A549 (cell line): ENCODE data around the gene GSTO2. TPM values are rescaled to one million over a fixed set of nuclear protein-coding genes. Genes with fewer than 3 reads are reported as not detected.

ENCODE experiments used
- ATAC-seq, 2 experiments: fragments of 200-7000 bp in 1 of 2; fragments of >200 bp in 1 of 2; cut with Nextera tagmentation in 1 of 2; cut with Tn5 transposase in 1 of 2; 3 replicates each; pipeline versions ENCODE4 v1.8.0 to v1.9.1; 2018 to 2020; ENCODE audit warnings: mild to moderate bottlenecking in 1 of 2, moderate library complexity in 1 of 2
- CTCF ChIA-PET: fragments of 300-600 bp; sonication (Branson Sonifier 250); formaldehyde crosslinking; extraction: SDS; loops from one replicate; lab custom pipeline; 2021; ENCODE audit warnings: antibody characterized with exemption, inconsistent platforms; lab: Yijun Ruan, JAX
- POLR2A ChIA-PET: fragments of 350-600 bp; formaldehyde crosslinking; extraction: SDS; loops from one replicate; lab custom pipeline; 2021; ENCODE audit warnings: antibody characterized with exemption, inconsistent platforms; lab: Yijun Ruan, JAX
- DNase-seq, 2 experiments: peaks; one replicate each; pipeline versions ENCODE4 v3.0.0 to v3.0.0-alpha.2; 2011 to 2016; ENCODE audit warnings: low read depth in 1 of 2, low spot score in 1 of 2
- FAIRE-seq: peaks from 2 replicates; lab custom pipeline; 2011; peaks lifted over from hg19 to GRCh38; lab: Jason Lieb, UNC
- H3K27ac ChIP-seq, 2 experiments: fragments of >200 bp; sonication (Bioruptor Twin); formaldehyde crosslinking; 3 replicates each; pipeline ENCODE4 v1.5.1; 2016 to 2017
- H3K4me1 ChIP-seq: fragments of >200 bp; sonication (Bioruptor Twin); formaldehyde crosslinking; 3 replicates; pipeline ENCODE4 v1.6.1; 2016
- H3K4me2 ChIP-seq: fragments of >200 bp; sonication (Bioruptor Twin); formaldehyde crosslinking; 3 replicates; pipeline ENCODE4 v1.6.1; 2016
- H3K4me3 ChIP-seq: fragments of >200 bp; sonication (Bioruptor Twin); formaldehyde crosslinking; 3 replicates; pipeline ENCODE4 v1.5.1; 2016
- H3K9me3 ChIP-seq: fragments of >200 bp; sonication (Bioruptor Twin); formaldehyde crosslinking; 3 replicates; pipeline ENCODE4 v1.6.1; 2016
- ATOH8 ChIP-seq: fragments of 250-450 bp; sonication (Bioruptor Pico); IDR thresholded peaks from 2 replicates; pipeline ENCODE4 v1.5.0; 2020; ENCODE audit warnings: low read depth, mild to moderate bottlenecking, moderate library complexity
- BCL3 ChIP-seq: fragments of >200 bp; sonication (Bioruptor Twin); formaldehyde crosslinking; IDR thresholded peaks from 3 replicates; pipeline ENCODE4 v1.6.1; 2016
- BHLHE40 ChIP-seq: IDR thresholded peaks from 2 replicates; pipeline ENCODE4 v1.6.1; 2012; ENCODE audit warnings: low read depth, low read length, inconsistent platforms
- CBX8 ChIP-seq: fragments of 200-600 bp; sonication (generic); IDR thresholded peaks from 2 replicates; pipeline ENCODE4 v1.6.1; 2016
- CHD4 ChIP-seq: fragments of 200-600 bp; sonication (generic); IDR thresholded peaks from 2 replicates; pipeline ENCODE4 v1.6.1; 2016; ENCODE audit warnings: antibody characterized with exemption, mild to moderate bottlenecking, borderline replicate concordance
- CTCF ChIP-seq: fragments of >200 bp; sonication (Bioruptor Twin); formaldehyde crosslinking; IDR thresholded peaks from 3 replicates; pipeline ENCODE4 v1.5.1; 2016
- EHF ChIP-seq: fragments of 250-450 bp; sonication (Bioruptor Pico); IDR thresholded peaks from 2 replicates; pipeline ENCODE4 v1.5.0; 2020; ENCODE audit warnings: mild to moderate bottlenecking
- EHMT2 ChIP-seq: fragments of 200-600 bp; sonication (generic); IDR thresholded peaks from 2 replicates; pipeline ENCODE4 v1.6.1; 2016; ENCODE audit warnings: antibody characterized with exemption, low read depth, mild to moderate bottlenecking, moderate library complexity
- ELK1 ChIP-seq: fragments of 150-350 bp; IDR thresholded peaks from 2 replicates; pipeline ENCODE4 v1.6.1; 2014; ENCODE audit warnings: low read depth, mild to moderate bottlenecking, low read length
- EP300 ChIP-seq, 2 experiments: fragments of >200 bp; sonication (Bioruptor Twin); formaldehyde crosslinking; IDR thresholded peaks; 2 replicates in 1 of 2; 3 replicates in 1 of 2; pipeline ENCODE4 v1.6.1; 2016 to 2017
- FOSB ChIP-seq: fragments of 250-450 bp; sonication (Bioruptor Pico); IDR thresholded peaks from 2 replicates; pipeline ENCODE4 v1.5.0; 2020; ENCODE audit warnings: mild to moderate bottlenecking, moderate library complexity
- FOXS1 ChIP-seq: fragments of 250-450 bp; sonication (Bioruptor Pico); IDR thresholded peaks from 2 replicates; pipeline ENCODE4 v1.5.0; 2020; ENCODE audit warnings: mild to moderate bottlenecking, moderate library complexity
- GATA3 ChIP-seq: IDR thresholded peaks from 2 replicates; pipeline ENCODE4 v1.6.1; 2012; ENCODE audit warnings: borderline replicate concordance
- HES2 ChIP-seq: fragments of >200 bp; sonication (Bioruptor Twin); formaldehyde crosslinking; IDR thresholded peaks from 2 replicates; pipeline ENCODE4 v1.6.1; 2016
- HOXB13 ChIP-seq: fragments of 250-450 bp; sonication (Bioruptor Pico); IDR thresholded peaks from 2 replicates; pipeline ENCODE4 v1.5.0; 2020; ENCODE audit warnings: low read depth, mild to moderate bottlenecking, moderate library complexity
- HOXB5 ChIP-seq: fragments of 250-450 bp; sonication (Bioruptor Pico); IDR thresholded peaks from 2 replicates; pipeline ENCODE4 v1.5.0; 2020; ENCODE audit warnings: mild to moderate bottlenecking, moderate library complexity
- JUN ChIP-seq, 2 experiments: fragments of >200 bp; sonication (Bioruptor Twin); formaldehyde crosslinking; IDR thresholded peaks; 2 replicates in 1 of 2; 3 replicates in 1 of 2; pipeline ENCODE4 v1.6.1; 2016 to 2017
- JUNB ChIP-seq: fragments of >200 bp; sonication (Bioruptor Twin); formaldehyde crosslinking; IDR thresholded peaks from 2 replicates; pipeline ENCODE4 v1.6.1; 2016
- MAX ChIP-seq: IDR thresholded peaks from 2 replicates; pipeline ENCODE4 v1.6.1; 2012
- NFE2L2 ChIP-seq: fragments of 150-350 bp; conservative IDR thresholded peaks from 2 replicates; pipeline ENCODE4 v1.6.1; 2014; ENCODE audit warnings: low read length
- NPAS2 ChIP-seq: fragments of 250-450 bp; sonication (Bioruptor Pico); IDR thresholded peaks from 2 replicates; pipeline ENCODE4 v1.8.0; 2022; ENCODE audit warnings: mild to moderate bottlenecking, moderate library complexity, borderline replicate concordance
- PHF8 ChIP-seq: fragments of 200-600 bp; sonication (generic); IDR thresholded peaks from 2 replicates; pipeline ENCODE4 v1.6.1; 2016; ENCODE audit warnings: low read depth, mild to moderate bottlenecking, antibody characterized with exemption, moderate library complexity, borderline replicate concordance
- POLR2AphosphoS2 ChIP-seq: conservative IDR thresholded peaks from 2 replicates; pipeline ENCODE4 v1.6.1; 2012; ENCODE audit warnings: low read length, improper control_type of control experiment, inconsistent platforms
- RAD21 ChIP-seq, 2 experiments: fragments of >200 bp in 1 of 2; sonication (Bioruptor Twin) in 1 of 2; formaldehyde crosslinking in 1 of 2; IDR thresholded peaks in 1 of 2; conservative IDR thresholded peaks in 1 of 2; 2 replicates in 1 of 2; 3 replicates in 1 of 2; pipeline ENCODE4 v1.6.1; 2012 to 2018; ENCODE audit warnings: inconsistent platforms in 1 of 2
- RCOR1 ChIP-seq: fragments of 150-350 bp; IDR thresholded peaks from 2 replicates; pipeline ENCODE4 v1.6.1; 2014; ENCODE audit warnings: antibody characterized with exemption, low read length, low read depth
- RFX5 ChIP-seq: fragments of 450-650 bp; IDR thresholded peaks from 2 replicates; pipeline ENCODE4 v1.7.1; 2014; ENCODE audit warnings: antibody characterized with exemption, mild to moderate bottlenecking, moderate library complexity
- TFCP2L1 ChIP-seq: fragments of 250-450 bp; sonication (Bioruptor Pico); IDR thresholded peaks from 2 replicates; pipeline ENCODE4 v1.5.0; 2021; ENCODE audit warnings: mild to moderate bottlenecking
- ZFP36 ChIP-seq: fragments of 450-650 bp; IDR thresholded peaks from 2 replicates; pipeline ENCODE4 v1.6.1; 2014; ENCODE audit warnings: borderline replicate concordance; ENCODE audit not compliant: partially characterized antibody
- ZNF302 ChIP-seq: fragments of 250-450 bp; sonication (Bioruptor Pico); IDR thresholded peaks from 2 replicates; pipeline ENCODE4 v1.9.0; 2021; ENCODE audit warnings: inconsistent platforms, mild to moderate bottlenecking, moderate library complexity
- WGBS: methylation state at CpG from one replicate; pipeline ENCODE4 v1.1.6; 2017; ENCODE audit errors: missing lambda C conversion rate; 5-methylcytosine and 5-hydroxymethylcytosine counted together
- polyA plus RNA-seq, 4 experiments: library from polyadenylated mRNA; depleted of rRNA in 3 of 4; stranded (reverse); fragments of >200 nt; fragmentation: RNase III in 1 of 4; extraction: RNeasy Plus Mini Kit Qiagen cat#74134 plus additional on column Dnase treatment in 1 of 4; gene quantifications; 2 replicates in 3 of 4; 3 replicates in 1 of 4; pipeline ENCODE4 v1.2.3, GENCODE V29; 2011 to 2017

The GSTO2 gene
- polyA plus RNA-seq, 2 of the 4 experiments (the other 2 are of a cell fraction), result 1.3 to 5.7 TPM

GRCh38 chr10:104321226-104321625 lies 52.2 kb downstream of the GSTO2 start:
- Histone ChIP-seq H3K4me3 (no peak overlapping the region), H3K4me2 (no peak overlapping the region), H3K27ac (peak overlapping the region in 1 of 2 experiments; percentile 1; a peak in 1 of 6 replicates)
- FAIRE-seq, result no peak
- CTCF ChIA-PET, result interaction anchor here (0.7 to 4.5 kb wide), 12 partner anchors 10 to 47 kb away, joined by 3 to 28 read pairs (median 4); partner anchors contain the start of genes CFAP58 and ITPRIP
- ATAC-seq, result no peak
- DNase-seq, result no peak
- POLR2A ChIA-PET, result interaction anchor here (0.9 kb wide), 1 partner anchor 17 kb away, joined by 3 read pairs; the partner anchor contains the start of gene ITPRIP
- TF ChIP-seq RAD21 (conservative IDR thresholded peaks at IDR 0.05 in 1 of 2, IDR thresholded peaks at IDR 0.05 in 1 of 2), result no peak
- TF ChIP-seq RFX5, result no peak
- no peak for TF ChIP-seq HES2
- no peak for TF ChIP-seq FOSB (CRISPR knock-in tag)
- TF ChIP-seq FOXS1 (CRISPR knock-in tag), result no peak
- no peak for TF ChIP-seq HOXB5 (CRISPR knock-in tag)
- TF ChIP-seq BCL3, result no peak
- no peak for TF ChIP-seq MAX
- no peak for TF ChIP-seq ZFP36
- no peak for TF ChIP-seq ATOH8
- no peak for TF ChIP-seq JUNB
- TF ChIP-seq CBX8, result no peak
- TF ChIP-seq NPAS2 (CRISPR knock-in tag), result no peak
- no peak for TF ChIP-seq ELK1
- no peak for TF ChIP-seq EP300 (IDR thresholded peaks at IDR 0.05)
- TF ChIP-seq PHF8, result no peak
- TF ChIP-seq, all 56 proteins: peak for 0
- H3K9me3 ChIP-seq, result no peaks in the 10 kb centered on the region
- H3K4me1 ChIP-seq, result peaks cover 30% of the 10 kb centered on the region
- WGBS, result 84% methylated on average over 3 of the region's 6 CpGs

- TF ChIP-seq CTCF (no peak), JUNB (no peak), TFCP2L1 (CRISPR knock-in tag) (no peak), NFE2L2 (no peak), JUN (IDR thresholded peaks at IDR 0.05) (no peak), NPAS2 (CRISPR knock-in tag) (no peak), EHMT2 (no peak), FOSB (CRISPR knock-in tag) (no peak), BHLHE40 (no peak), POLR2AphosphoS2 (no peak), CHD4 (no peak), RCOR1 (no peak), RFX5 (no peak), EHF (CRISPR knock-in tag) (no peak), GATA3 (no peak), HOXB13 (CRISPR knock-in tag) (no peak), HES2 (no peak), ATOH8 (no peak), ZNF302 (no peak), FOXS1 (CRISPR knock-in tag) (no peak)
- ChIA-PET POLR2A (no interaction called here), CTCF (interaction anchor here (1.0 to 4.5 kb wide), 11 partner anchors 11 to 47 kb away, joined by 3 to 28 read pairs (median 5); partner anchors contain the start of genes CFAP58 and ITPRIP)
- no peak for DNase-seq
- Histone ChIP-seq H3K4me3 (no peak overlapping the region), H3K9me3 (no peaks in the 10 kb centered on the region), H3K27ac (peak overlapping the region in 1 of 2 experiments; percentile 27; a peak in 1 of 6 replicates), H3K4me2 (no peak overlapping the region), H3K4me1 (peaks cover 35% of the 10 kb centered on the region)
- WGBS, result 95% methylated on average over 8 of the region's 8 CpGs
- no peak for ATAC-seq
- no peak for FAIRE-seq
These were observed 52.9 kb downstream of the GSTO2 start for GRCh38 chr10:104321725-104322415.
